Pons (tissue), 1 donor: ENCODE measurements around the gene RGS1.

Source experiments
- DNase-seq: peaks from one replicate; pipeline ENCODE4 v3.0.0-alpha.2; 2016; ENCODE audit warnings: low spot score

The RGS1 gene

DNA sequence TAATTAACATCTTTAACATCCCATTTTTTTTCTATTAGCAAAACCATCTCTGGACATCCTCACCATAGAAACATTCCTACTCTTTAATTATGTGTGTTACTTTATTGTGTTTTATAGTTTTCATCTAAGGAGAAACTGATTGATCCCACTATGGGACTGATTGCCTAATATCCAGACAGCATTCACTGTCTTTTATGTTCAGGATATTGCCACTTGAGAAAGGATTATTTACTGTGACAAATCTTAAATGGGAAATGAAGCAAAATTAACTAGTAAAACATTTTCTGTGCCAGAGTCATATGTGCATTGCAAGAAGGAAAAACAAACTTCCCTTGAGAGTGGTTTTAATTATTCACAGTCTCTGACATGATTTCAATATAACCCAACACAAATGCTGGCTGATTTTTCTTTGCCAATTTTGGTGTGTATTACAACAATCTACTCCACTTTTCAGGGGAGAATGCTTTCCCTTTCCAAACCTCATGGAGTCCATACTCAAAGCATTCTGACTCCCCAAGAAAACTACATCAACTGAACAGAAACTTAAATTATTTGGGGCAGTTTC lies 44.6 kb downstream of the RGS1 start:
- DNase-seq: no peak

- no peak for DNase-seq
These were observed 51.0 kb downstream of the RGS1 start for GRCh38 chr1:192626366-192627179.

GRCh38 chr1:192627901-192628300 lies 52.3 kb downstream of the RGS1 start:
- no peak for DNase-seq

DNA sequence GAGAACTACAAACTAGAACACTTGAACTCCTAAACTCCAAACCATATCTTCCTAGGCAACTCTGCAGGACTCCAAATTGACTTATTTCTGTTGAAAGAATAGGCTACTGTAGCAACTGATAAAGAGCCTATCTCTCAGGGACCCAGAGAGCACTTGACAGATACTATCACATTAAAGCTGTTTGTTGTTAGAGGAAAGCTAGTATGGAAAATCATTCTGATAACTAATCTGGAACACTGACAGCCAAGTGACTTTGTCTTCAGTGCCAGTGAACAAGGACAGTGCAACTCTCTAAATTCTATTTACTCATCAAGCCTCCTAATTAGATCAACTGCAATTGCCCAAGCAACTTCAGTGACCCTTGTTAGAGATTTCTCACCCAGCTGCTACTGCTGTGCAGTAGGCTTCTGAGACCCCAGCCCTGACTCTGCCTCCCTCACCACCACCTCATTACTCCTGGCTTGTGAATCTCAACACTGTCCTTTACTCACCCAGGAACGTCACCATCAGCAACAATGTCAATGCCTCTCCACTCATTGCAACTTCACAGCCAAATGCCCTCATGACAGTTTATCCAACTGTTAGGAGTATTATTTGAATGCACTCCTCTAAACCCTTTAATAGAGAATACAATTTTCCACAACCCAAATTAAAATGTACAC lies 53.0 kb downstream of the RGS1 start:
- no peak for DNase-seq

DNA sequence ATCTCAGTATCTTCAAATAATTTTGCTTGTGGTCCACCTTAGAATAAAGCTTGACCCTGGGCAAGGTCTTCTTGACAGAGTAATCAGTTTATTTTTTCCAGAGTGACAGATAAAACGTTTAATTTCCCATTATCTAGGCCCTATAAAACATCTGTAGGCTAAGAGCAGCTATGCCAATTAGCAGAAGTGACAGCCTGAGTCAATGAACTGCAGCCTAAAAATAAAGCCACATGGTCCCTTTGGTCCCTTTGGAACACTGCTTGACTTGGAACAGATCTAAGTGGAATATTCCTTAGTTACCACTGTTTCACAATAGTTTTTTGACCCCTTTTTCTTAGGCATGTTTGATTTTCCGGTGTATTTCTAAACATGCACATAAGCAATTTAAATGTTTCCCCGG lies 54.0 kb downstream of the RGS1 start:
- no peak for DNase-seq
